Hepatocyte (in vitro differentiated cells): ENCODE measurements around the gene ERBB4.

ENCODE experiments used
- EZH2 ChIP-seq: fragments of 200-600 bp; sonication (generic); IDR thresholded peaks from 2 replicates; pipeline ENCODE4 v1.6.1; 2016; ENCODE audit warnings: antibody characterized with exemption, mild to moderate bottlenecking, borderline replicate concordance
- TF ChIP-seq, protein P1 (sequence below): fragments of 200-600 bp; sonication (generic); IDR thresholded peaks from 2 replicates; pipeline ENCODE4 v1.5.1; 2016; ENCODE audit warnings: antibody characterized with exemption, mild to moderate bottlenecking; ENCODE audit not compliant: poor library complexity

DNA sequence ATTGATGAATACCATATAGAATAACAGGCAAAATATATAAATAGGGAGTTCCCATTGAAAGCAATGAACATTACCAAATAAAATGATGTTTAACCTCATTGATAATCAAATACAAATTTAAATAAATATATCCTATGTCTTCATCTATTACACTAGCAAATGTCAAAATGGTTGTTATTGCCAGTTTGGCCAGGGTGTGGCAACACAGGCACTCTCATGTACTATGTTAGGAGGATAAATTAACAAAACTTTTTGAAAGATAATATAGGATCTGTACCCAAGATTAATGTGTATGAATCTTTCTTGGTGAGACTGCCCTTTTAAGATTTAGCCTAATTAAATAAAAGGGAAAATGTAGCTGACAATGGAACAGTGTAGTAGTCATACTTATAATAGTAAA, 659.3 kb downstream of the ERBB4 start:
- TF ChIP-seq, protein P1, sequence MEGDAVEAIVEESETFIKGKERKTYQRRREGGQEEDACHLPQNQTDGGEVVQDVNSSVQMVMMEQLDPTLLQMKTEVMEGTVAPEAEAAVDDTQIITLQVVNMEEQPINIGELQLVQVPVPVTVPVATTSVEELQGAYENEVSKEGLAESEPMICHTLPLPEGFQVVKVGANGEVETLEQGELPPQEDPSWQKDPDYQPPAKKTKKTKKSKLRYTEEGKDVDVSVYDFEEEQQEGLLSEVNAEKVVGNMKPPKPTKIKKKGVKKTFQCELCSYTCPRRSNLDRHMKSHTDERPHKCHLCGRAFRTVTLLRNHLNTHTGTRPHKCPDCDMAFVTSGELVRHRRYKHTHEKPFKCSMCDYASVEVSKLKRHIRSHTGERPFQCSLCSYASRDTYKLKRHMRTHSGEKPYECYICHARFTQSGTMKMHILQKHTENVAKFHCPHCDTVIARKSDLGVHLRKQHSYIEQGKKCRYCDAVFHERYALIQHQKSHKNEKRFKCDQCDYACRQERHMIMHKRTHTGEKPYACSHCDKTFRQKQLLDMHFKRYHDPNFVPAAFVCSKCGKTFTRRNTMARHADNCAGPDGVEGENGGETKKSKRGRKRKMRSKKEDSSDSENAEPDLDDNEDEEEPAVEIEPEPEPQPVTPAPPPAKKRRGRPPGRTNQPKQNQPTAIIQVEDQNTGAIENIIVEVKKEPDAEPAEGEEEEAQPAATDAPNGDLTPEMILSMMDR = peak; percentile 49
- TF ChIP-seq EZH2 = no peak
